Measurements from ENCODE around the gene SYNJ1. TPM values are rescaled to one million over a fixed set of nuclear protein-coding genes. Genes with fewer than 3 reads are reported as not detected.

The SYNJ1 gene
- total and polyA plus RNA-seq, 9 of the 15 experiments (the other 6 are each of a cell fraction or from before 2014, with no cell fraction given): 2.4 to 10.6 (median 5.6) TPM

DNA sequence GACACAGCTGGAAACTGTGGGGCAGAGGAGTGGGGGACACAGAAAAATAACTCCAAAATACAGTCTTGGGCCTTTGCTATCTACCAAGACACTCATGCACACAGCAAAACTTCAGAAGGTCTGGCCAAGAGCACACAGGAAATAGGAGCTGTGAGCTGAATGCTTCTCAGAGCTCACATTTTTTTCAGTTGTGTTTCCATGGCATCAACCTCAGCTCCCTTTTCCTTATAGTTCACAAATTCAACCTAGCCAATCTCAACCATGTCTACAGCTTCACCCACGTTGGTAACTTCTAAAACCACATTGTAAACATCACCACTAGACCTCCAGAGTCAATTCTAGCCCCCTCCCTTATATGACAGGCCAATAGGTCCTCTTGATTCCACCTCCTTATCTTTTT, 19.6 kb upstream of the SYNJ1 start:
- in situ Hi-C loops (cut with MboI): no loop called here
- TF ChIP-seq SAP30 (IDR thresholded peaks at IDR 0.05; ENCODE audit: borderline replicate concordance, insufficient read depth, low read depth, low read length, poor library complexity, severe bottlenecking) (no peak), SAFB2 (IDR thresholded peaks at IDR 0.05; ENCODE audit: borderline replicate concordance, low read depth, low read length, severe bottlenecking) (no peak), ZFP30 (CRISPR knock-in tag; IDR thresholded peaks at IDR 0.05; ENCODE audit: borderline replicate concordance) (no peak), BRCA1 (IDR thresholded peaks at IDR 0.05) (no peak), BRCA1 (CRISPR knock-in tag; IDR thresholded peaks at IDR 0.05) (no peak), ZNF77 (CRISPR knock-in tag; IDR thresholded peaks at IDR 0.05) (no peak), WHSC1 (IDR thresholded peaks at IDR 0.05; ENCODE audit: low read length) (no peak), ZBTB26 (CRISPR knock-in tag; IDR thresholded peaks at IDR 0.05) (no peak), CBX5 (IDR thresholded peaks at IDR 0.05; ENCODE audit: borderline replicate concordance, low read depth) (no peak), ZC3H11A (IDR thresholded peaks at IDR 0.05; ENCODE audit: low read depth, low read length) (no peak), ZNF184 (CRISPR knock-in tag; IDR thresholded peaks at IDR 0.05) (no peak), ZNF274 (IDR thresholded peaks at IDR 0.05; ENCODE audit: borderline replicate concordance, low read depth, low read length) (no peak), SMAD1 (IDR thresholded peaks at IDR 0.05; ENCODE audit: low read depth, low read length, partially characterized antibody) (no peak), ZNF76 (CRISPR knock-in tag; IDR thresholded peaks at IDR 0.05; ENCODE audit: borderline replicate concordance) (no peak)
- TF ChIP-seq, protein P1, sequence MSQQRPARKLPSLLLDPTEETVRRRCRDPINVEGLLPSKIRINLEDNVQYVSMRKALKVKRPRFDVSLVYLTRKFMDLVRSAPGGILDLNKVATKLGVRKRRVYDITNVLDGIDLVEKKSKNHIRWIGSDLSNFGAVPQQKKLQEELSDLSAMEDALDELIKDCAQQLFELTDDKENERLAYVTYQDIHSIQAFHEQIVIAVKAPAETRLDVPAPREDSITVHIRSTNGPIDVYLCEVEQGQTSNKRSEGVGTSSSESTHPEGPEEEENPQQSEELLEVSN (IDR thresholded peaks at IDR 0.05; ENCODE audit: borderline replicate concordance in 1 of 2, extremely low read depth in 1 of 2, insufficient read depth in 1 of 2, insufficient read length in 1 of 2, low read depth in 1 of 2, low read length in 1 of 2, poor library complexity in 1 of 2, severe bottlenecking in 1 of 2): no peak
- TF ChIP-seq, protein P2, sequence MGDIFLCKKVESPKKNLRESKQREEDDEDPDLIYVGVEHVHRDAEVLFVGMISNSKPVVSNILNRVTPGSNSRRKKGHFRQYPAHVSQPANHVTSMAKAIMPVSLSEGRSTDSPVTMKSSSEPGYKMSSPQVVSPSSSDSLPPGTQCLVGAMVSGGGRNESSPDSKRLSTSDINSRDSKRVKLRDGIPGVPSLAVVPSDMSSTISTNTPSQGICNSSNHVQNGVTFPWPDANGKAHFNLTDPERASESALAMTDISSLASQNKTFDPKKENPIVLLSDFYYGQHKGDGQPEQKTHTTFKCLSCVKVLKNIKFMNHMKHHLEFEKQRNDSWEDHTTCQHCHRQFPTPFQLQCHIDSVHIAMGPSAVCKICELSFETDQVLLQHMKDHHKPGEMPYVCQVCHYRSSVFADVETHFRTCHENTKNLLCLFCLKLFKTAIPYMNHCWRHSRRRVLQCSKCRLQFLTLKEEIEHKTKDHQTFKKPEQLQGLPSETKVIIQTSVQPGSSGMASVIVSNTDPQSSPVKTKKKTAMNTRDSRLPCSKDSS (IDR thresholded peaks at IDR 0.05; ENCODE audit: low read depth, partially characterized antibody): no peak
- TF ChIP-seq, protein P3, sequence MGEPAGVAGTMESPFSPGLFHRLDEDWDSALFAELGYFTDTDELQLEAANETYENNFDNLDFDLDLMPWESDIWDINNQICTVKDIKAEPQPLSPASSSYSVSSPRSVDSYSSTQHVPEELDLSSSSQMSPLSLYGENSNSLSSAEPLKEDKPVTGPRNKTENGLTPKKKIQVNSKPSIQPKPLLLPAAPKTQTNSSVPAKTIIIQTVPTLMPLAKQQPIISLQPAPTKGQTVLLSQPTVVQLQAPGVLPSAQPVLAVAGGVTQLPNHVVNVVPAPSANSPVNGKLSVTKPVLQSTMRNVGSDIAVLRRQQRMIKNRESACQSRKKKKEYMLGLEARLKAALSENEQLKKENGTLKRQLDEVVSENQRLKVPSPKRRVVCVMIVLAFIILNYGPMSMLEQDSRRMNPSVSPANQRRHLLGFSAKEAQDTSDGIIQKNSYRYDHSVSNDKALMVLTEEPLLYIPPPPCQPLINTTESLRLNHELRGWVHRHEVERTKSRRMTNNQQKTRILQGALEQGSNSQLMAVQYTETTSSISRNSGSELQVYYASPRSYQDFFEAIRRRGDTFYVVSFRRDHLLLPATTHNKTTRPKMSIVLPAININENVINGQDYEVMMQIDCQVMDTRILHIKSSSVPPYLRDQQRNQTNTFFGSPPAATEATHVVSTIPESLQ (CRISPR knock-in tag; IDR thresholded peaks at IDR 0.05): no peak

More for the DNA sequence above, 19.6 kb upstream of the SYNJ1 start:
- FAIRE-seq (peak; percentile 6), DNase-seq (ENCODE audit: extremely low read depth in 1 of 4, low spot score in 3 of 4) (no peak), ATAC-seq (no peak)
- Histone ChIP-seq H3K27me3 (ENCODE audit: control insufficient read depth in 2 of 2, insufficient read depth in 2 of 2, low read length in 2 of 2) (no peaks in the 10 kb centered on the region), H3K9ac (ENCODE audit: insufficient read depth in 1 of 2, low read depth in 2 of 2, low read length in 2 of 2) (no peak overlapping the region; a peak in 1 of 4 replicates), H3K4me2 (ENCODE audit: insufficient read depth, low read length) (no peak overlapping the region), H4K20me1 (replicated peaks; ENCODE audit: control insufficient read depth, insufficient read depth, low read length) (no peaks in the 10 kb centered on the region), H3K27ac (ENCODE audit: extremely low read depth, low read depth, low read length) (no peak overlapping the region), H2AFZ (ENCODE audit: low read depth, low read length) (no peak overlapping the region), H3K79me2 (ENCODE audit: control insufficient read depth, insufficient read depth, low read length) (peaks cover 6% of the 10 kb centered on the region; the same call in 1 of the 3 replicates), H3K9me1 (ENCODE audit: control insufficient read depth, insufficient read depth, low read length) (no peaks in the 10 kb centered on the region), H3K9me3 (replicated peaks; ENCODE audit: control insufficient read depth, insufficient read depth, low read depth, low read length) (no peaks in the 10 kb centered on the region), H3K36me3 (ENCODE audit: control insufficient read depth, insufficient read depth, low read length) (peaks cover 100% of the 10 kb centered on the region), H3K4me1 (replicated peaks in 1 of 2; ENCODE audit: control insufficient read depth in 2 of 2, insufficient read depth in 2 of 2, low read length in 2 of 2) (no peaks in the 10 kb centered on the region), H3K4me3 (no peak overlapping the region)
- intact Hi-C loops (cut with micrococcal nuclease): no loop called here
- ChIA-PET POLR2A (interaction anchor here (0.6 to 3.3 kb wide), 5 partner anchors 9 to 227 kb away, joined by 3 to 11 read pairs (median 4); partner anchors contain the start of genes PAXBP1 and SYNJ1), CTCF (ENCODE audit: low intra/inter-chr PET ratio) (no interaction called here)
- WGBS (ENCODE audit: insufficient coverage, low coverage, missing lambda C conversion rate): 67% methylated on average over 1 of the region's 1 CpG
- BruUV-seq (replicated peaks): no TSS peak

Measured in K562 (cell line).